DMS114 treated with DMSO at 0.1 percent for 48 hours (cell line): ENCODE measurements around the gene CTBP1.

Experiments used
- DNase-seq: peaks from one replicate; lab custom pipeline; 2025; ENCODE audit not compliant: unreplicated experiment; lab: John Stamatoyannopoulos, UW

CTBP1 gene

GRCh38 chr4:1211891-1212545, 36.9 kb downstream of the CTBP1 start:
- no peak for DNase-seq

DNA sequence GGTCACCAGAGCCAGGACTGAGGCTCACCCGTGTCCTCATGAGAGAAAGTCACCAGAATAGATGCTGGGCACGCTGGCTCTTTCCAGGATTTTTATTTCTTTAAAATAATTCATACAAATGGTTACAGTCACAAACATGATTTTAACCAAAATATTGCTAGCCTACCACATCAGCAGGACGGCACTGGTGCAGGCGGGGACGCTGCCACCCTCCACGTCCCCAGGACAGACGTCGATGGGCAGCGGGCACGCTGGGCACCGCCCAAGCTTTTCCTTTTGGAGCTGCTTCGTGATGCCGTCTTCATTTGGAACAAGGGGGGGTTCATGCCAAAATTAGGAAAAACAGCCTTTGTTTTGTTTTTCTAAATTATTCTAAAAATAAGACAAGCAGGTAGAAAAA, 37.6 kb downstream of the CTBP1 start:
- DNase-seq = no peak

DNA sequence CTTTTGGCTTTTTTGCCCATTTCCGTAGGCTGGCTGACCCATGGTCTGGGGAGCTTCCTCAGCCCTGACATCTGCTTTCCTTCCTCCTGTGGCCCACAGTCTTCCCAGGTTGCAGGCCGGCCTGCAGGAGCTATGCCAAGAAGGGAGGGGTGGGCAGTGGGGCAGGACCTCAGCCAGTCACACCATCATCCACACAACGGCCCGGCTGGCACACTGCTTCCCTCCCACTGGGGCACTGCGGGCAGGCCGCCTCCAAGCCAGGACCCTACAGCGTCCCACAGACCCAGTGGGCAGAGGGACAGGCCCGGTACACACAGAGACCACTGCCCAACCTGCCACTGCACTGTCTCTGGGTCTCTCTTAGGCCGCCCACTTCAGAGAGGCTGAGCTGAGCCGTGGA, 38.0 kb downstream of the CTBP1 start:
- DNase-seq = no peak

GRCh38 chr4:1210241-1210841, 38.6 kb downstream of the CTBP1 start:
- no peak for DNase-seq

- no peak for DNase-seq
These were observed 39.1 kb downstream of the CTBP1 start for GRCh38 chr4:1209821-1210220.

DNA sequence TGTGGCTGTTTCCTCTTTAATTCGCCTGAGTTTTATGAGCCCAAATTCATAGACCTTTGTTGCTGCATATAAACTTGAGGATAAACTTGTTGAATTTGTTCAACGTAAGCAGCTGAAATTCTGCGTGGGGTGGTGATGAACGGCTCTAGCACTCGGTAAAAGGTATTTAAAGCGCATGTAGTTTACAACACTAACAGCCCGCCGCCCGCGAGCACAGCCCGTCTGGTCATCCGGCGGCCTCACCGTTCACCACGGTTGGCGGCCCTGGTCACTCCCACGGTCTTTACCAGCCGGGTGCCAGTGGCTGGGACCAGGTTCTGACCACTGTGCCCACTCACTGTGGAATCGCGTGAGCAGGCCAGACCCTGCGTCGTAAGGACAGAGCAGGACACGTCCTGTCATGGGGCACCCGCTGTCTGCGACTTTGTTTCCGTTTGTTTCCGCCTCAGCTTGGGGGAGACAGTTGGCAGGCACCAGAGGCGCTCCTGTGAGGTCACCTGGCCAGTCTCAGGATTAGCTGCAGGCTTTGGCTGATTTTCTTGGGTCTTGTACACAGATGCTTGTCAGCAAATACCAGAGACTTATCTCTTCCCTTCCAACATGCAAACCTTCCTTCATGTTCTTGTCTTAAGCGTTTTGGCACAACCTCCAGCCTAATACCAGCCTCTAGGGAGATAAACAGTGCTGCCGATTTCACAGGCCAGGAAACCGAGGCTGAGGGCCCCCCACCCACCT, 39.8 kb downstream of the CTBP1 start:
- DNase-seq = no peak

GRCh38 chr4:1208266-1208961, 40.5 kb downstream of the CTBP1 start:
- no peak for DNase-seq

GRCh38 chr4:1207603-1208265, 41.2 kb downstream of the CTBP1 start:
- DNase-seq = no peak

DNA sequence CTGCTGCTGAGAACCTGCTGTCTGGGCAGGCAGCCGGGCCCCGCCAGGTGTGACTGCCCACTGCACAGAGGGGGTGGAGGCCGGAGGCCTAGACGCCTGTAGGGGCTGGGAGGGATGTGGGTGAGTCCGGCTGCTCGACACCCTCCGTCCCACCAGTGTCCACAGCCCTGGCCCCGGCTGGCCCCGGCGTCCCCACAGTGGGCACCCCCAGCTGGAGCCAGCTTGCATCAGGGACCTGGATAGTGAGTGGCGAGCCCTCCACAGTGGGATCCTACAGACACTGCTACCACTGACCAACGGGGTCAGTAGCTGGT, 41.8 kb downstream of the CTBP1 start:
- DNase-seq = no peak

- DNase-seq = no peak
These were observed 42.4 kb downstream of the CTBP1 start for GRCh38 chr4:1206299-1207156.

DNA sequence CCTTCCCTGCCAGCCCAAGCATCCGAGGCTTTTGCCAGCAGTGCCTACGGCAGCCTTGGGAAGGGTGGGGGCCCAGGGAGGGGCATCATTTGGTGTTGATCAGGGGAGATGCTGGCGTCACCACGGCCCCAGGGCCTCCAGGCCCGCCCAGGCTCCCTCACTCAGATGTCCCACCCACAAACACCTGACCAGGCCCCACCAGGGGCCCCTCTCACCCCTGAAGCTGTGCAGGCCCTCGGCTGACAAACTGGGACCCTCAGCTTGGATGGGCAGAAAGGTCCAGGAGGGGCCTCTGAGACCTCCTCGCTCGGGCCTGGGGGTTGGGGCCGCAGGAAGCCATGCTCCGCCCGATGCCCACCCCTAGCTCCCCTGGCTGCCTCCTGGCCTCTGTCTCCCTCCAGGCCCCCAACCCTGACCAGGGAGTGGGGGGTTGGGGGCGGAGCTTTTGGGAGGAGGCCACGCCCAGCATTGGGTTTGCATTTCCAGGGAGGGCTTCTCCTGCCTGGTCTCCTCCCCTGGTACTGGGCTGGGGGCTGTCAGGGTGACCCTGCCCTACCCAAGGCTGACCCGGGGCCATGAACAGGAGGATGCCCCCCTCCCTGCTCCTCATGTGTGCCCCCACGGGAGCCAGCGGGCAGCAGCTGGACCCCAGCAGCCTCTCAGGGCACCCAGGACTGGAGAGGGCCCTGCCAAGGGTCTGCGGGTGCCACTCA, 43.2 kb downstream of the CTBP1 start:
- no peak for DNase-seq

DNA sequence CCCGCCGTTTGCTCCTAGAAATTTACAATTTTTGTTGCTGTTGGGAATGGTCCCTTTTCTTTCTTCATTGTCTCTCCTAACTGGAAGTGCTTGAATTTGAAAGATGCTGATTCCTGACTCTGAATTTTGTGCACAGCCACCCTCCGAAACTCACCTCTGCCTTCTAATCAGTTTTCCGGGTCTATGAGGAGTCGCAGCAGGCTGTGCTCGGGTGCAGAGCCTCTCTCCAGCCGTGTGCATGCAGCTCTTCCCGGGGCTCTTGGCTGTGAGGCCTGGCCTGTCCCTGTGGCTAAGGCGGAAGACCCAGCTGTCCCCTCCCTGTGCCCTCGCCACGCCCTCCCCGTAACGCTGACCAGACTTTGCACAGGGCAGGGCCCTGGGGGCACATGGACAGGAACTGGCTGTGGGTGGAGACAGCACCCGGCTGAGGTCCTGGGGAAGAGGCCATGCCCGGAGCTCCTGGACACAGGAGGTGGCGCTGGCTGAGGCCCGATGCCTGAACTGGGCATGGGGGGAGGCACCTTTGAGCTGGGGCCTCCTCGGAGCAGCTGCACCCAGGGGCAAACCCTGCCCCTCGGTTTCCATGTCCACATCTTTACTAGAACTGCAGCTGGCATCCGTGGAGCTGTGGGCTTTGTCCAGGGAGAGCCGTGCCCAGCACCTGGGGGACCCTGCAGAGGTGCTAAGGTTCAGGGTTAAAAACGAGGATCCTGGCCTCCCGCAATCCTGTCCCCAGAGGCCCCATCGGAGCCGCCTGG, 43.9 kb downstream of the CTBP1 start:
- no peak for DNase-seq

DNA sequence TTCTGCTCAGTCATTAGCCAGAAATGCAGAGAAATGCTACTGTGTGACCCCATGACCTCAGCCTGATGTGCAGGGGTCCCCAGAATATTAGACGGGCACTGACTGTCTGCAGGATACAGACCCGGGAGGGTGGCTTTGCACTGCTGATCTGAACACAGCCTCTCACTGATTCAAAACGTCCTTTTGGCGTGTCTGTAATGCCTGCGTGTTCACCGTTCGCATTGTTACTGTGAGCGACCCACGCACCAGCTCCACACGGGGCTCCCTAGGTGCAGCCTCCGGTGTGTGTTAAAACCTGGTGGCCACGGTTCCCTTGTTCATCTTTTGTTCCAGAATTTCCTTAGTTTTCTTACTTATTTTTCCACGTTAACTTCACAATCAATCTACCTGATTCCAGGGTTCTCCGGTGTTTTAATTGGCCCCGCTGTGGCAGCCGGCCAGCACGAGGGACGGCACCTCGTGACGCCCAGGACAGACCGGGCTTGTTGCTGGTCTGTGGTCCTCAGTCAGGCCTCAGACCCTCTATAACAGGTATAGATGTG, 44.6 kb downstream of the CTBP1 start:
- no peak for DNase-seq

GRCh38 chr4:1203026-1203616, 45.8 kb downstream of the CTBP1 start:
- no peak for DNase-seq

- DNase-seq = no peak
These were observed 46.4 kb downstream of the CTBP1 start for GRCh38 chr4:1202526-1203011.

DNA sequence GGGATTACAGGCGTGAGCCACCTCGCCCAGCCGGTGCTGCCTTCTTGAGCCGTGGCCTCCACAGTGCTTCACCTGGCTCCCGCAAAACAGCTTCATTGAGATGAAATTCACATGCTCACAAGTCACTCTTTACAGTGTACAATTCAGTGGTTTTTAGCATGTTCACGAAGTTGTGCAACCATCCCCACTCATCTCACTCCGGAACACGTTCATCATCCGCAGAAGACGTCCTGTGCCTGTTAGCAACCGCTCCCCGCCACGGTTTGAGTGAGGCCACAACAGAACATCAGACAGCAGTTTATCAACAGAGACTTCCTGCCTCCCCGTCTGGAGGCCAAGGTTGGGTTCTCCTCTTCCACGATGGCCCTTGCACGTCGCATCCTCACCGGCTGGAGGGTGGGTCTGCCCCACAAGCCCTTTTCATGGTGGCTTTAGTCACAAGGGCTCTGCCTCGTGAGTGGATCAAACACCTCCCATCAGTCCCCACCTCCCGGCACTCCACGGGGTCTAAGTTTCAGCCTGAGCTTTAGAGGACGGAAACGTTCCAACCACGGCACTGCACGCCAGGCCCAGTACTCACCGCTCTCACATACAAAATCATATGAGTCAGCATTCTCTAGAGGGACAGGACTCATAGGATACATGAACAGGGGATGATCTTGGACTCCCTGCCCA, 46.9 kb downstream of the CTBP1 start:
- no peak for DNase-seq

DNA sequence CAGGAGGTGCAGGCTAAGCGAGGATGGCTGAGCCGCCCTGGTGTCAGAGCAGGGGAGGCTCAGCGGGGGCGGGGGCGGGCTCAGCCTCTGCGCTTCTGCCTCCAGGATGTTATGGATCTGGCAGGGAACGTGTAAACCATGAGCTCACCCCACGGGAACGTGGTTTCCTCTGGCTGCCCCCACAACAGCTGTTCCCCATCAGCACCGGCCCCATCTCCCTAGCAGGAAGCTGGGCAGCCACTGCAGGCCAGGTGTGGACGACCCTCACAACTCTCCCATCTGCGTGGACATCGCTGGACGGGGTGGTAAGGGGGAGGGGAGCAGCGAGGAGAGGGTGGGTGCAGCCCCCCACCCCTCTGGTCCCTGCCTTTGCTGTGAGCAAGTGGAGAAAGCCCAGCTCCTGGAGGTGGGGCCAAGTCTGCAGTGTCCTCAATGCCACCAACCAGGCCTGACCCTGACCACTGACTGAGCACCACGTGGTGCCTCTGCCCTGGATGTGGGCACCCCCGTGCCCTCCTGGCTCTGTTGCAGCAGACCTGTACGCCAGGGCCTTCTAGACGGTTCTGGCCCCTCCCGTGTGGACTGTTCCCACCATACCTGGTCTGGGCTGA, 48.4 kb downstream of the CTBP1 start:
- no peak for DNase-seq
